Sciatic nerve (tissue), 2 donors: ENCODE results near the gene GLIPR2. TPM values are rescaled to one million over a fixed set of nuclear protein-coding genes. Genes with fewer than 3 reads are reported as not detected.

Experiments
- ATAC-seq: fragments of 200-7000 bp; cut with Tn5 transposase; one replicate; pipeline ENCODE4 v1.9.1; 2020; ENCODE audit warnings: mild to moderate bottlenecking, moderate library complexity
- DNase-seq: peaks from one replicate; pipeline ENCODE4 v3.0.0-alpha.2; 2020; ENCODE audit warnings: low spot score
- intact Hi-C: fragments of 100-400 bp; cut with DNase I; formaldehyde crosslinking; loops from one replicate; pipeline ENCODE4 v1.14.2; 2022
- total RNA-seq: library from RNA; stranded (reverse); fragmentation: NEBNext Ultra II Directional; extraction: Animal tissue kit (Norgen Biotek cat#: 25700); gene quantifications from one replicate; pipeline ENCODE4 v1.2.1, GENCODE V29; 2021
- donor health status: DM: no; HTN: no; CAD: no.
- donor health status: DM: no; HTN: no; CAD: no.

The GLIPR2 gene
- total RNA-seq, 1 donor from 2014 or later = 14.8 TPM

GRCh38 chr9:36211510-36211909, 75.0 kb downstream of the GLIPR2 start:
- intact Hi-C loops = no loop called here
- DNase-seq (no peak), ATAC-seq (no peak)

DNA sequence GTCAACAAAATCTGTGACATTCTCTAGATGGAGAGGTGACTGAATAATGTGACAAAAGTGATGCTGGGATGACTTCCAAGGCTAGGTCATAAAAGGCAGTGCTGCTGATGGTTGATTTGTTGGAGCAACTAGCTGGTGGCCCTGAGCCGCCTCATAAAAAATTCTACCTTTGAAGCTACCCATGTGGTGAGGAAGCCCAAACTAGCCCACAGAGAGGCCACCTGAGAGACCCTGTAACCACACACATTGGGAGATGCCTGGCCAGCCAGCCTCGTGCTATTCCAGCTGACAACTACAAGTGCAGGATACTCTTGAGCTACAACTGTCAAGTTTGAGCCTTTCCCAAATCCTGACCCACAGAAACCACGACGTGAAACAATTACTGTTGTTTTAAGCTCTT, 76.9 kb downstream of the GLIPR2 start:
- DNase-seq = no peak
- no peak for ATAC-seq
- intact Hi-C loops = no loop called here

Other genes starting within 250 kb of the GLIPR2 start
- 4.5 TPM for gene HRCT1, start 230.5 kb upstream of the GLIPR2 start, total RNA-seq
- 5.8 TPM for gene SPAAR, start 227.2 kb upstream of the GLIPR2 start, total RNA-seq
- not detected for gene OR2S2, start 178.6 kb upstream of the GLIPR2 start, total RNA-seq
- 24.0 TPM for gene RECK, start 99.8 kb upstream of the GLIPR2 start, total RNA-seq
- not detected for gene CCIN, start 32.7 kb downstream of the GLIPR2 start, total RNA-seq
- 103 TPM for gene CLTA, start 54.2 kb downstream of the GLIPR2 start, total RNA-seq
- 26.0 TPM for gene GNE, start 121.7 kb downstream of the GLIPR2 start, total RNA-seq